WTC11 (cell line): ENCODE results near the gene APBA3. TPM values are rescaled to one million over a fixed set of nuclear protein-coding genes. Genes with fewer than 3 reads are reported as not detected.
A peak's percentile ranks its signal among the peaks of the same experiment; 100 is the strongest.

Experiments
- ATAC-seq: fragments of 200-7000 bp; cut with Tn5 transposase; 2 replicates; pipeline ENCODE4 v1.10.0; 2021; ENCODE audit warnings: mild to moderate bottlenecking, moderate library complexity
- CTCF ChIA-PET: fragments of 300-600 bp; sonication (Branson Sonifier 250); formaldehyde crosslinking; loops from one replicate; lab custom pipeline; 2021; ENCODE audit warnings: antibody characterized with exemption; lab: Charles Lee
- POLR2A ChIA-PET: fragments of 350-600 bp; sonication (Branson Sonifier 250); formaldehyde crosslinking; loops from one replicate; lab custom pipeline; 2021; ENCODE audit warnings: antibody characterized with exemption; lab: Charles Lee
- DNase-seq: peaks from one replicate; pipeline ENCODE4 v3.0.0; 2021; ENCODE audit warnings: low spot score
- H3K27ac Mint-ChIP-seq: 2 replicates; pipeline ENCODE4 v1.8.0; 2021; ENCODE audit warnings: mixed read lengths
- H3K27me3 Mint-ChIP-seq: 2 replicates; pipeline ENCODE4 v1.8.0; 2021; ENCODE audit warnings: low read depth, mild to moderate bottlenecking, moderate library complexity, mixed read lengths
- H3K36me3 Mint-ChIP-seq: 2 replicates; pipeline ENCODE4 v1.8.0; 2021; ENCODE audit warnings: mixed read lengths
- H3K4me1 Mint-ChIP-seq: 2 replicates; pipeline ENCODE4 v1.8.0; 2022; ENCODE audit warnings: mixed read lengths
- H3K4me3 Mint-ChIP-seq: 2 replicates; pipeline ENCODE4 v1.8.0; 2021; ENCODE audit warnings: mild to moderate bottlenecking, moderate library complexity, mixed read lengths
- H3K9me3 Mint-ChIP-seq: 2 replicates; pipeline ENCODE4 v1.8.0; 2021; ENCODE audit warnings: mixed read lengths
- AR ChIP-seq: fragments of 250-450 bp; sonication (Bioruptor Pico); IDR thresholded peaks from 2 replicates; pipeline ENCODE4 v1.9.0; 2021; ENCODE audit warnings: mild to moderate bottlenecking
- ATF3 ChIP-seq: sonication (generic); formaldehyde crosslinking; conservative IDR thresholded peaks from 2 replicates; pipeline ENCODE4 v1.8.1; 2022; ENCODE audit warnings: mild to moderate bottlenecking, missing genetic modification reagents
- E2F1 ChIP-seq: sonication (generic); formaldehyde crosslinking; IDR thresholded peaks from 2 replicates; pipeline ENCODE4 v1.8.0; 2022; ENCODE audit warnings: mild to moderate bottlenecking, missing genetic modification reagents
- E2F5 ChIP-seq: sonication (generic); formaldehyde crosslinking; IDR thresholded peaks from 2 replicates; pipeline ENCODE4 v1.8.1; 2022; ENCODE audit warnings: mild to moderate bottlenecking, moderate library complexity, missing genetic modification reagents
- ELF4 ChIP-seq: sonication (generic); formaldehyde crosslinking; IDR thresholded peaks from 2 replicates; pipeline ENCODE4 v1.8.1; 2022; ENCODE audit warnings: low read depth, mild to moderate bottlenecking, moderate library complexity, missing genetic modification reagents
- EMX1 ChIP-seq: fragments of 250-450 bp; sonication (Bioruptor Pico); IDR thresholded peaks from 2 replicates; pipeline ENCODE4 v1.8.0; 2021; ENCODE audit warnings: mild to moderate bottlenecking
- ETV6 ChIP-seq: sonication (generic); formaldehyde crosslinking; IDR thresholded peaks from 2 replicates; pipeline ENCODE4 v1.8.1; 2022; ENCODE audit warnings: mild to moderate bottlenecking, missing genetic modification reagents
- FOXK1 ChIP-seq: sonication (generic); formaldehyde crosslinking; IDR thresholded peaks from 2 replicates; pipeline ENCODE4 v1.8.0; 2022; ENCODE audit warnings: mild to moderate bottlenecking, moderate library complexity, missing genetic modification reagents
- GRHL2 ChIP-seq: fragments of 250-450 bp; sonication (Bioruptor Pico); IDR thresholded peaks from 2 replicates; pipeline ENCODE4 v1.8.0; 2022; ENCODE audit warnings: mild to moderate bottlenecking, moderate library complexity; ENCODE audit not compliant: insufficient replicate concordance, severe bottlenecking
- GTF2I ChIP-seq: fragments of 250-450 bp; sonication (Bioruptor Pico); conservative IDR thresholded peaks from 2 replicates; pipeline ENCODE4 v1.4.0; 2021; ENCODE audit warnings: mild to moderate bottlenecking
- JAZF1 ChIP-seq: fragments of 250-450 bp; sonication (Bioruptor Pico); IDR thresholded peaks from 2 replicates; pipeline ENCODE4 v1.9.0; 2021; ENCODE audit warnings: moderate library complexity, mild to moderate bottlenecking, inconsistent platforms
- NFYB ChIP-seq: sonication (generic); formaldehyde crosslinking; conservative IDR thresholded peaks from 2 replicates; pipeline ENCODE4 v1.8.0; 2022; ENCODE audit warnings: low read depth, missing genetic modification reagents
- NR3C1 ChIP-seq: sonication (generic); formaldehyde crosslinking; conservative IDR thresholded peaks from 2 replicates; pipeline ENCODE4 v1.8.1; 2023; ENCODE audit warnings: low read depth, mild to moderate bottlenecking, missing genetic modification reagents
- SP1 ChIP-seq: sonication (generic); formaldehyde crosslinking; conservative IDR thresholded peaks from 2 replicates; pipeline ENCODE4 v1.8.1; 2022; ENCODE audit warnings: missing genetic modification reagents
- ZBTB43 ChIP-seq: sonication (generic); formaldehyde crosslinking; IDR thresholded peaks from 2 replicates; pipeline ENCODE4 v1.8.1; 2023; ENCODE audit warnings: mild to moderate bottlenecking, missing genetic modification reagents
- ZNF219 ChIP-seq: sonication (generic); formaldehyde crosslinking; IDR thresholded peaks from 2 replicates; pipeline ENCODE4 v1.8.0; 2023; ENCODE audit warnings: missing genetic modification reagents, mild to moderate bottlenecking, borderline replicate concordance
- ZNF263 ChIP-seq: sonication (generic); formaldehyde crosslinking; IDR thresholded peaks from 2 replicates; pipeline ENCODE4 v1.8.1; 2022; ENCODE audit warnings: low read depth, mild to moderate bottlenecking, moderate library complexity, missing genetic modification reagents
- total RNA-seq: library from RNA; stranded (reverse); gene quantifications from 3 replicates; pipeline ENCODE4 v1.2.3, GENCODE V29; 2021

APBA3 gene
- total RNA-seq, 1 experiment from 2014 or later, result 27.5 TPM

- peaks cover 3% of the 10 kb centered on the region; the same call in 1 of the 2 replicates for H3K9me3 Mint-ChIP-seq
- CTCF ChIA-PET, result no interaction called here
- no peak for TF ChIP-seq E2F1 (CRISPR knock-in tag)
- TF ChIP-seq ELF4 (CRISPR knock-in tag), result no peak
- no peak for TF ChIP-seq ZNF219 (CRISPR knock-in tag)
- no peak for TF ChIP-seq NFYB (CRISPR knock-in tag)
- TF ChIP-seq JAZF1, result no peak
- TF ChIP-seq EMX1, result no peak
- TF ChIP-seq ZNF263, result no peak
- no peak for TF ChIP-seq SP1
- DNase-seq, result no peak
- no peaks in the 10 kb centered on the region for H3K4me1 Mint-ChIP-seq
- no peak overlapping the region for H3K27ac Mint-ChIP-seq
- H3K4me3 Mint-ChIP-seq, result no peak overlapping the region
- POLR2A ChIA-PET, result no interaction called here
- peaks cover 20% of the 10 kb centered on the region for H3K27me3 Mint-ChIP-seq
- H3K36me3 Mint-ChIP-seq, result no peaks in the 10 kb centered on the region
- no peak for ATAC-seq
These were observed 29.4 kb upstream of the APBA3 start for GRCh38 chr19:3790941-3791340.

GRCh38 chr19:3790209-3790734, 28.8 kb upstream of the APBA3 start:
- CTCF ChIA-PET, result interaction anchor here (0.7 to 2.5 kb wide), 3 partner anchors 17 to 32 kb away, joined by 3 to 16 read pairs (median 3); no protein-coding TSS in a partner anchor
- POLR2A ChIA-PET, result no interaction called here
- no peak for TF ChIP-seq FOXK1 (CRISPR knock-in tag)
- no peak for TF ChIP-seq GRHL2
- TF ChIP-seq NR3C1, result no peak
- peak; percentile 66; the same call in 1 of the 2 replicates for TF ChIP-seq GTF2I (CRISPR knock-in tag)
- TF ChIP-seq E2F5 (CRISPR knock-in tag), result no peak
- TF ChIP-seq ZBTB43 (CRISPR knock-in tag), result no peak
- TF ChIP-seq ATF3 (CRISPR knock-in tag), result no peak
- TF ChIP-seq ETV6 (CRISPR knock-in tag), result no peak
- TF ChIP-seq AR, result no peak
- H3K36me3 Mint-ChIP-seq, result no peaks in the 10 kb centered on the region
- ATAC-seq (no peak), DNase-seq (no peak)
- H3K9me3 Mint-ChIP-seq, result peaks cover 3% of the 10 kb centered on the region; the same call in 1 of the 2 replicates
- peaks cover 24% of the 10 kb centered on the region for H3K27me3 Mint-ChIP-seq
- no peak overlapping the region for H3K27ac Mint-ChIP-seq
- H3K4me3 Mint-ChIP-seq, result no peak overlapping the region
- H3K4me1 Mint-ChIP-seq, result no peaks in the 10 kb centered on the region
